Calu3 (cell line): ENCODE results near the gene DPYSL3. TPM values are rescaled to one million over a fixed set of nuclear protein-coding genes. Genes with fewer than 3 reads are reported as not detected.

Experiments
- BruUV-seq: library from RNA; stranded (reverse); fragments of 400-500 nt; replicated peaks from 2 replicates; lab custom pipeline; 2021; lab: Mats Ljungman, UMichigan
- CTCF ChIA-PET: fragments of 300-600 bp; sonication (Branson Sonifier 250); formaldehyde crosslinking; loops from one replicate; lab custom pipeline; 2022; ENCODE audit warnings: antibody characterized with exemption; lab: Charles Lee
- DNase-seq: peaks from one replicate; pipeline ENCODE4 v3.0.0; 2022
- H3K27ac Mint-ChIP-seq: one replicate; pipeline ENCODE4 v1.8.0; 2022; ENCODE audit warnings: mixed read lengths; ENCODE audit not compliant: unreplicated experiment
- H3K27me3 Mint-ChIP-seq: one replicate; pipeline ENCODE4 v1.8.0; 2022; ENCODE audit warnings: mixed read lengths; ENCODE audit not compliant: unreplicated experiment
- H3K36me3 Mint-ChIP-seq: one replicate; pipeline ENCODE4 v1.8.0; 2022; ENCODE audit warnings: mild to moderate bottlenecking, moderate library complexity, mixed read lengths; ENCODE audit not compliant: insufficient read depth, unreplicated experiment
- H3K4me1 Mint-ChIP-seq: one replicate; pipeline ENCODE4 v1.8.0; 2022; ENCODE audit warnings: mild to moderate bottlenecking, low read depth, mixed read lengths; ENCODE audit not compliant: unreplicated experiment
- H3K4me3 Mint-ChIP-seq: one replicate; pipeline ENCODE4 v1.8.0; 2022; ENCODE audit warnings: mild to moderate bottlenecking, low read depth, moderate library complexity, mixed read lengths; ENCODE audit not compliant: unreplicated experiment
- H3K9me3 Mint-ChIP-seq: one replicate; pipeline ENCODE4 v1.8.0; 2022; ENCODE audit warnings: low read depth, mixed read lengths; ENCODE audit not compliant: unreplicated experiment
- intact Hi-C: fragments of 100-400 bp; cut with micrococcal nuclease; formaldehyde crosslinking; loops from one replicate; pipeline ENCODE4 v1.10.0; 2022; ENCODE audit not compliant: unreplicated experiment
- total RNA-seq: library from RNA; stranded (reverse); gene quantifications from 2 replicates; pipeline ENCODE4 v1.2.3, GENCODE V29; 2022
- TF ChIP-seq, protein P1 (sequence below): fragments of 200-600 bp; IDR thresholded peaks from one replicate; pipeline ENCODE4 v1.8.0; 2022; ENCODE audit warnings: antibody characterized with exemption; ENCODE audit not compliant: unreplicated experiment

DPYSL3 gene
- total RNA-seq, 1 experiment from 2014 or later = 26.6 TPM

DNA sequence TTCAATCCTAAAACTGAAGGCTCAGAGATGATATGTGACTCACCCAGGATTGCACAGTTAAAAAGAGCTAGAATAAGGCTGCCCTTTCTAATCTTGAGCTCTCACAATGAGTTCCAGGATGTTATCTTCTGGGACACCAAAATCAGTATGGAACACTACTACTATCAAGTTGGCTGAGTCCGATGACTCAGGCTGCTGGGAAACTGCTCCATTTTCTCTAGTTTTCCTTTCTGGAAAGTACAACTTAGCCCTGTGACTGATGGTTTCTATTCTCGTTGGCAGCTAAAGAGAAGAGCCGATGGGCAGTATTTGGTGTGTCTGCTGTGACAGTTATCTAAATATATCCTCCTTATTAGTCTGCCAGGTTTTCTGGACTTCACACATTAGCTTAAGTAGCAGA, 37.9 kb upstream of the DPYSL3 start:
- DNase-seq = no peak
- Mint-ChIP-seq H3K9me3 (peaks cover 3% of the 10 kb centered on the region), H3K4me3 (no peak overlapping the region), H3K4me1 (no peaks in the 10 kb centered on the region), H3K27ac (no peak overlapping the region), H3K36me3 (no peaks in the 10 kb centered on the region), H3K27me3 (no peaks in the 10 kb centered on the region)
- intact Hi-C loops = no loop called here
- CTCF ChIA-PET = no interaction called here
- TF ChIP-seq, protein P1, sequence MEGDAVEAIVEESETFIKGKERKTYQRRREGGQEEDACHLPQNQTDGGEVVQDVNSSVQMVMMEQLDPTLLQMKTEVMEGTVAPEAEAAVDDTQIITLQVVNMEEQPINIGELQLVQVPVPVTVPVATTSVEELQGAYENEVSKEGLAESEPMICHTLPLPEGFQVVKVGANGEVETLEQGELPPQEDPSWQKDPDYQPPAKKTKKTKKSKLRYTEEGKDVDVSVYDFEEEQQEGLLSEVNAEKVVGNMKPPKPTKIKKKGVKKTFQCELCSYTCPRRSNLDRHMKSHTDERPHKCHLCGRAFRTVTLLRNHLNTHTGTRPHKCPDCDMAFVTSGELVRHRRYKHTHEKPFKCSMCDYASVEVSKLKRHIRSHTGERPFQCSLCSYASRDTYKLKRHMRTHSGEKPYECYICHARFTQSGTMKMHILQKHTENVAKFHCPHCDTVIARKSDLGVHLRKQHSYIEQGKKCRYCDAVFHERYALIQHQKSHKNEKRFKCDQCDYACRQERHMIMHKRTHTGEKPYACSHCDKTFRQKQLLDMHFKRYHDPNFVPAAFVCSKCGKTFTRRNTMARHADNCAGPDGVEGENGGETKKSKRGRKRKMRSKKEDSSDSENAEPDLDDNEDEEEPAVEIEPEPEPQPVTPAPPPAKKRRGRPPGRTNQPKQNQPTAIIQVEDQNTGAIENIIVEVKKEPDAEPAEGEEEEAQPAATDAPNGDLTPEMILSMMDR = no peak
- no TSS peak for BruUV-seq

DNA sequence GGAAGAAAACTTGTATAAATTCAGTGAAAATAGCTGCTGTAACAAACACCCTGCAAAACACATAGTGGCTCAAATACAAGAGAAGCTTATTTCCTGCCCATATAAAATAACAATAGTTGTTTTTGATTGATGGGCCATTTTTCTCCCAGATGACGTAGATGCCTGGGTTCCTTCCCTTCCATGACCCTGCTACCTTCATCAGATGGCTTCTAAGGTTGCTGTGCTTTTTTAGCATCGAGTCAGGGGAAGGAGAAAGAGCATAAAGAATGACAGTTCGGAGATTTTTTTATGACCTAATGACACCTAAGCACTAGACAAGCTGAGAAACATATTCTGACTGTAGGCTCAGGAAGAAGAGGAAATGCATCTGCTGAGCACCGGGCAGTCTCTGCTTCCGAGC, 34.7 kb upstream of the DPYSL3 start:
- TF ChIP-seq, protein P1 = no peak
- no peaks in the 10 kb centered on the region for H3K36me3 Mint-ChIP-seq
- no peaks in the 10 kb centered on the region for H3K27me3 Mint-ChIP-seq
- H3K4me3 Mint-ChIP-seq = no peak overlapping the region
- intact Hi-C loops = no loop called here
- H3K4me1 Mint-ChIP-seq = no peaks in the 10 kb centered on the region
- no TSS peak for BruUV-seq
- peaks cover 3% of the 10 kb centered on the region for H3K9me3 Mint-ChIP-seq
- no peak overlapping the region for H3K27ac Mint-ChIP-seq
- CTCF ChIA-PET = no interaction called here
- DNase-seq = no peak

DNA sequence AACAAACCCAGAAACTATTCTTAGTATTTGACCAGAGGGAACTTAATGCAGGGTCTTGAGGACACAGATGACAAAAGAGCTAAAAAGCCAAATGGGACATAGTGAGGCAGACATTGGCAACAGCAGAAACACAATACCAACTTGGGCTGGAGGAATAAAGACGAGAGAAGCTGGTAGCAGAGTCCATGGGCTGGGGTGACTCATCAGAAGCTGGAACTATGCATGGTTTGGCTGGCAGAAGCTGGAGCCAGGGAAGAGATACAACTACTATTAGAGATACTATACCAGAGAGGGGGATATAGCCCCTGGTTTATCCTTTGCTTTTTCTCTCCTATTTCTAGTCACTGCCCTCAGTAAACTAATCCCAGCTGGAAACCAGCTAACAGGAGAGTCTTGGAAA, 29.2 kb upstream of the DPYSL3 start:
- CTCF ChIA-PET = interaction anchor here (1.6 kb wide), 1 partner anchor 13 kb away, joined by 3 read pairs; no protein-coding TSS in a partner anchor
- no peaks in the 10 kb centered on the region for H3K9me3 Mint-ChIP-seq
- TF ChIP-seq, protein P1 = no peak
- no TSS peak for BruUV-seq
- intact Hi-C loops = no loop called here
- no peaks in the 10 kb centered on the region for H3K27me3 Mint-ChIP-seq
- no peak overlapping the region for H3K27ac Mint-ChIP-seq
- H3K4me3 Mint-ChIP-seq = no peak overlapping the region
- peaks cover 33% of the 10 kb centered on the region for H3K4me1 Mint-ChIP-seq
- H3K36me3 Mint-ChIP-seq = no peaks in the 10 kb centered on the region
- no peak for DNase-seq

DNA sequence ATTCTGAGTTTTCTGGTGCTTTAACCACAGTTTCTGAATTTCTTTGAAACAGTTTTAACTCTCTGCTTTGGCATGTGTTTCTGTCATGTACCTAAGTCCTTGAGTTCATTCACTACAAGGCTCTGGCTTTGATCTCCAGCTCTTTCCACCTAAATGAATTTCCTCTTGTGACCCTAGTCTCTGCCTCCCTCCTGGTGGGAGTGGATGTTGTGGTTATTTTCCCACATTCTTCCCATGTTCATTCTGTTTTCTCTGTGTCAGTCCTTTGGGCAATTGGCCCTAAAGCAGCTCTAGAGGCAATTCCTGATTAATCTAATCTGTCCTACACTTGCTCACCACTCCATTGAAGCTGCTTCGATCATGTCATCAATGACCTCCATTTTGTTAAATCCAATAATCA, 28.4 kb upstream of the DPYSL3 start:
- no peak overlapping the region for H3K27ac Mint-ChIP-seq
- CTCF ChIA-PET = interaction anchor here (1.6 kb wide), 1 partner anchor 13 kb away, joined by 3 read pairs; no protein-coding TSS in a partner anchor
- no TSS peak for BruUV-seq
- no peaks in the 10 kb centered on the region for H3K9me3 Mint-ChIP-seq
- TF ChIP-seq, protein P1 = no peak
- DNase-seq = no peak
- intact Hi-C loops = no loop called here
- no peaks in the 10 kb centered on the region for H3K36me3 Mint-ChIP-seq
- no peaks in the 10 kb centered on the region for H3K27me3 Mint-ChIP-seq
- peaks cover 33% of the 10 kb centered on the region for H3K4me1 Mint-ChIP-seq
- H3K4me3 Mint-ChIP-seq = no peak overlapping the region
